ENCODE results near the gene SLAMF9.

Gene SLAMF9

DNA sequence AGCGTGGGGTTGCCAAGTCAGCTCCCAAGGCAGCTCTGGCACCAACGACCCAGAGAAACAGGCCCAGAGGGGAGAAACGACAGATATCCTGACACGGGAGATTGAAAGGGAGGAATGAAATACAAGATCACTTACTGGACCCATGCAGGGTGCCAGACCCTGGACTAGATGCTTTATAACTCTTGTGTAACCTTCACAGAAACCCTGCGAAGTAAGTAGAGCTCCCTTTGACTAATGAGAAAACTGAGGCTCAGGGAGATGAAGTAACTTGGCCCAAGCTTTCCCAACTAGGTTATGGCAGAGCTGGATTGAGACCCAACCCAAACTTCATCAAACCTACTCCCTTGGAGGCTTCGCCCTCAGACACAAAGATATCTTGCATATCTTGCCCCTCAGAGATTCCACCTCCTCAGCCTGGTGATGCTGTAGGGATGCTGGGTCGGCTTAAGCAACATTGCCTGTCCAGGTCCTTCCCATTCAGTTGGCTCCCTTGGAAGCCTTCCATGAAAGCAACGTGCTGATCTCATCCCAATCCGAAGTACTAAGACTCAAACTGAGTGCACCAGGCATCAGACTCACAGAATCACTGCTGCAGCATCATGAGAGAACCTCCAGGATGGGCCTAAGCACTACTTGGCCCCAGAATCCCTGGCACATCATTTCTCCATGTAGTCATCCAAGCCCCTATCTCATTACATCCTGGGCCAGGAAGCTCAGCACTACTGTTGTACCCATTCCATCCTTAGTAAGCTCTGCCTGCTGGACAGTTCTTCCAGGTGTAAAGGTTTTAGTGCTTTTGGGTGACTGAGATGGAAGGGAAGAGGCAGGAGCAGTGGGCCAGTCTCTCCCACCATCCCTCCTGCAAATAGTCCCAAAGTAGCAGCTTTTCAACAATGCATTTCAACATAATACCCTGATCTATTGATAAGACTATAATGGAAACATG, 7.5 kb downstream of the SLAMF9 start:
- no peak for TF ChIP-seq GATA3 (IDR thresholded peaks at IDR 0.05; ENCODE audit: low read depth, low read length)
- no peak for TF ChIP-seq GATA2 (IDR thresholded peaks at IDR 0.05; ENCODE audit: low read depth, low read length)

DNA sequence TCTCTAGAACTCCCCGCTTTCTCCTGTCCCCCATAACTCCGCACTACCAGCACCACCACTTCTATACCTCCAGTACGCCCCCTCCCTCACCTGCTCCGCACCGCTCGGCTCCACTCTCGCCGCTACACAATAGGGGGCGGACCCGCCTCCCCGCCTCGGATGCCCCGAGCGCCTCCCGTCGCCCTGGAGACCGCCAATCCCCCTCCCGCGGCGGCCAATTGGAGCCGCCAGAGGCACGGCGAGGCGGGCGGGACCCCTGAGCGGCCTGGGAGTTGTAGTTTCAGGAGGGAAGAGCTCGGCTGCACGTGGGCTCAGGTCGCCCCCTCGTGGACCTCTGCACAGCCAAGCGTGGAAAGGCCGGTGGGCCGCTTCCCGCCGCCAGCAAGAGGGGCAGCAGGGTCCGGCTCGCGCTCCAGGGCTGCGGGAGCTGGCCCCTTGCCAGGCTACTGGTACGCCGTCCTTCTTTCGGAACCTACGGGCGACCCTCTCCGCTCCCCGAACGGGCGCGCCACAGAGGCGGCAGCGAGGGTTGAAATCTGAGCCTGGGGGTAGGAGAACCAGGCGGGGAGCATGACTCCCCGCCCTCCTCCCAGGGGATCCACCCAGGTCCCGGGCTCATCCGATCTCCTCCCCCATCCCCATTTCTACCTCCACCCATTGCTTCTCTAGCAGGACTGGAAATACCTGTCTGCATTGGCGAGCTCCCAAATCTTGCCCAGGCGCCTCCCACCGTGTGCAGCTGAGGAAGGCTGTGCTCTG, 8.4 kb downstream of the SLAMF9 start, which contains the start of gene IGSF9:
Gene IGSF9 (minus strand): TSS at position 131 of the 759 bp plus-strand sequence. CDS start 2,159 bp downstream, outside the sequence.
- TF ChIP-seq GATA3 (IDR thresholded peaks at IDR 0.05; ENCODE audit: low read depth, low read length) (no peak), GATA2 (IDR thresholded peaks at IDR 0.05; ENCODE audit: low read depth, low read length) (no peak)

DNA sequence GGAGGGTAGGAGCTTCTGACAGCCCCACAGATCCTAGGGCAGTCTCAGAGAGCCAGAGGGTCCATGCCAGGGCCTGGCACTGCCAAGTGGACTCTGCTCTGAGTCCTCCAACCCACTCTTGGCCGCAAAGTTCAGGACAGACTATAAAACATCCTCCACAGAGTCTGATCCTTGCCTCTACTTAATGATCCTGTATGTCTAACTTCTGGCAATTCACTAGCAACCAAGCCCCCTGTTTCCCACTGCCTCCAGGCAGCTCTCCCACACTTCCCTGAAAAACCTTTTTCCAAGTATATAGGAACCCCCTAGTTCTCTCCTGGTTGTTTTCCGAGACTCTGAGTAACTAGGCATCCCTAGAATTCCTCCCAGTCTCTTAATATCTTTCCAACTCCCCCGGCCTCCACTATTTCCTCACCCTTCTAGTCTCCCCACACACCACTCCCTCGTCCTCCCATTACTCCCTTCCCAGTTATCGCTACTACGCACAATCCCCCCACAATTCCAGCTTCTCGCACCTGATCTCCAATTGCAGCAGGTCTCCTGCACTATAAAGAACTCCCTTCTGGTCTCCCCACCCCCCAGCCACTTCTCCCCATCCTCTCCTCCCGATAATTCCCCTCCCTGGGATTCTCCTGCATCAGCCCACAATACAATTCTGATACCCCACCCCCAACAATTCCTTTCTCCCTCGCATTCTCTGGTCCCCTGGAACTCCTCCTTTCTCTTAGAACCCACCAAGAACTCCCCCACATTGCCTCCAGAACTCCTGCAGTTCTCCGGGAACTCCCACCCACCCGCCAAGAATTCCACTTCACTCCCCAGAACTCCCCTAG, 9.2 kb downstream of the SLAMF9 start:
- no peak for TF ChIP-seq GATA3 (IDR thresholded peaks at IDR 0.05; ENCODE audit: low read depth, low read length)
- no peak for TF ChIP-seq GATA2 (IDR thresholded peaks at IDR 0.05; ENCODE audit: low read depth, low read length)

DNA sequence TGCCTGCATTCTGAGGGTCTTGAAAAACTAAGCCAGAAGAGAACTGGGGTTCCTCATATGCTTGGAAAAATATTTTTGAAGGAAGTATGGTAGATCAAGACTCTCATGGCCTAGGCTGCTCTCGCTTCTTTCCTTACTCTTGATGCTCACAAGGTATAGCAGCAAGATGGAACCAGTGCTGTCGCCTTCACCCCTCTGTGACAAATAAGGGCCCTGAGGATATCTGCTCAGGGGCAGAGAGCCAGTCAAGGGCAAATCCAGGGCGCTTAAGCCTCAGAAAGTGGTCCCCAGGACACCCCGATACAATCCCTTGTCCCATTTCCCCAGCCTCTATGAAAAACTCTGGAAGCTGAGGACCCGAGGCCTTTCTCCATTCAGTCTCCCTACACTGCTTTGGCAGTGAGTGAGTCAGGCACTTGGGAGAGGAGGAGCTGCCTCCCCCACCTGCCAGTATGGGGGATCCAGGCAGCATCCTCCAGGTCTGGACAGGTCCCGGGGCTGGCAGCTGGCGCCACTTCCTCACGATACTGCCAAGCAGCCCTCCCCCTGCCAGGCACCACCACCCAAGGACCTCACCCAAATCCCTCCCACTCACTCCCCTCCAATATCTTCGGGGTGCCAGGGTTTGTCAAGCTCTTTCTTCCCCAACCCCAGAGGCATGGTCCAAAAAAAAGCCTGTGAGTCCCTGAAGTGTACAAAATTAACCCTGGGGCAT, 10.0 kb downstream of the SLAMF9 start:
- no peak for TF ChIP-seq GATA3 (IDR thresholded peaks at IDR 0.05; ENCODE audit: low read depth, low read length)
- no peak for TF ChIP-seq GATA2 (IDR thresholded peaks at IDR 0.05; ENCODE audit: low read depth, low read length)

DNA sequence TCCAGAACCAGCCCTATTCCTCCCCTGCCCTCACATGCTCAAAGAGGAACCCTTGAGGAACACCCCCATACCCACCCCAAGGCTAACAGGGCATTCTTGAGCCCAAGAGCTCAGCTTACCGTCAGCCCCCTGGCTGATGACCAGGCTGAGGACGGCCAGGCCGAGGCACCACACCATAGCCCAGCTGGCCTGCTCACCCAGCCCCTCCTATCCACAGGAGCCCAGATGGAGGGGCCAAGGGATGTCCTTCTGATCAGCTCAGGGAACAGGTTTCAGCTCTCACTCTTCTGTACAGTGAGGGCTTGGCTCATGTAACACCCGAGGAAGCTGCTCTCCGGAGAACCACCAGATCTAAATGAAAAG, 10.8 kb downstream of the SLAMF9 start:
- TF ChIP-seq GATA2 (IDR thresholded peaks at IDR 0.05; ENCODE audit: low read depth, low read length) = no peak
- no peak for TF ChIP-seq GATA3 (IDR thresholded peaks at IDR 0.05; ENCODE audit: low read depth, low read length)

DNA sequence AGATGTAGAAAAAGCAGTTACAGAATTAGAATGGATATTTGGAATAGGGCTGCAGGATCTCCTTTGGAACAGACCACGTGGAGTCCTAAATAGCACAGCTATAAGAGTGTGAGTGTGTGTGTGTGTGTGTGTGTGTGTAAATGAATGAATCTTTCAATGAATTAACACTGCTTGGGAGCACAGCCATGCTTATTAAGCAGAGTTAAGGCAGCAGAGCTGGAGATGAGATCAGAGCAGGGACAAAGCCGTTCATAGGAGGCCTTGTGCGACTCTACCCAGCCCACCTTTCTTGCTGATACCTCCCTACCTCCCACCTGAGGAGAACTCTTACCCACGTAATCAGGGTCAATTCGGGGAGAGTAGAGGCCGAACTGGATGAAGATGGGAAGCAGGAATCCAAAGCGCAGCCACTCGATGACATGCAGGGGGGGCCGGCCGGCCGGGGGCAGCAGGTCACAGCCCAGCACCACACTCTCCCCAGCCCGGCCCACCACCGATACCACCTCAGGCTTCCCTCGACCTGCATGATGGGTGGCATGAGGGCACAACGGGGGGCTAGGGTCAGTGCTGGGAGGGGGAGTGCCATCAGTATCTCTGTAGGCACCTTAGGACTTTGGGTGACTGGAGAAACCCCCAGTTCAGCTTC, 11.3 kb downstream of the SLAMF9 start:
- TF ChIP-seq GATA2 (IDR thresholded peaks at IDR 0.05; ENCODE audit: low read depth, low read length) = no peak
- no peak for TF ChIP-seq GATA3 (IDR thresholded peaks at IDR 0.05; ENCODE audit: low read depth, low read length)

DNA sequence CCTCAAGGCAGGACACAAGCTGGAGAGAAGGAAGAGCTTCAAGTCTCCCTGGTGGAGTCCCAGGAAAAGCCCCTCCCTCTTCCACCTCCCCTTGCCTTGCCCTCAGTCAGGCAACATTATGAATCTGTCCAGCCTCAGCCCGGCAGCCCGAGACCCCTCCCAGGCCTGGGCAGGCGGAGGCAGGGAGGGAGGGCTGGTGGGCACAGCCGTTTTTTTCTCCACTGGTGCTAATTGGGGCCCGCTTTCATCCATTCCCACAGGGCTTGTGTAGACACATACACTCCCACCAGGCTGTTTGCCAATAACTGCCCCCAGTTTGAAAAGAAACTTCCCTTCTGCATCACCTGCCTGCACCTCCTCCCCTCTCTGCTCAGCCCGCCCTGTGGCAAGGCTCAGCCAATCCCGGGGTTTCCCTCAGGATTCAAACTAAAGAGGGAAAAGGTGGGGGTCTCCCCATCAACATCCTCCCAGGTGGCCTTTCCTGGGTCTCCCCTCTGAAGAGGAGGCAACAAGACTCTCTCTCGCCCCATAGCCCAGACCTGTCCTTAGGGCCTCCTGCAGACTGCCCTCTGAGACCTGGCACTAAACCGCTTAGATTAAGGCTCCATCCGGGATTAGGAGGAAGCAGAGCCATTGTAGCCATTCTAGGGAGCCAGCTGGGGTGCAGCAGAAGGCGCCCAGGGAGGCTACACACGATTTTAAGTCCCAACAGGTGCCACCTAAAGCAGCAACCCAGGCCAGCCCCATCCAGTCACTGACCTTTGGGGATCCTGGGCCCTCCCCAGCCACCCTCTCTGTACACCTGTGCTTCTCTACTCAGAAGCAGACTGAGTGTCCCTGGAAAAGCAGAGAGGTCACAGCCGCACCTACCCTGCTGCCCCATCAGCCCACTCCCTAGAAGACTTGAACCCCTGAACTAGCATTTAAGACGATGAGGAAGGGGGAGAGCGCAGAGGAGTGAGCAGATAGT, 12.2 kb downstream of the SLAMF9 start:
- TF ChIP-seq GATA3 (IDR thresholded peaks at IDR 0.05; ENCODE audit: low read depth, low read length) = no peak
- no peak for TF ChIP-seq GATA2 (IDR thresholded peaks at IDR 0.05; ENCODE audit: low read depth, low read length)

DNA sequence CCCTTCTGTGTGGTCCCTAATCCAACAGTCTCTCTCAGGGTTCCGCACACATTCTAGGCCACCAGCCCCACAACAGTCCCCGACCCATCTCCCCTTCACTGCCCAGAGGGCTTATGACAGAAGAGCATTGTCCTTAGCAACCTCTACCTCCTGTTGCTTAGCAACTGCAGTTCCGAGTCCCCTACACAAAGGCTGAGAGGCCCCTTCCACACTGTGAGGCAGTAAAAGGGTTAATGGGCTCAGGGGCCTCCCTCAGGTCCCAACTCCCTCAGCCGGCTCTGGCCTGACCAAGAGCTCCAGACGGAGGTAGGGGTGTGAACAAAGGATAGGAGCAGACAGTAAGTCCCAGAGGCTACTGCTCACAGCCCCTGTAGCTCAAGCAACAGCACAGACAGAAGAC, 12.9 kb downstream of the SLAMF9 start:
- no peak for TF ChIP-seq GATA3 (IDR thresholded peaks at IDR 0.05; ENCODE audit: low read depth, low read length)
- TF ChIP-seq GATA2 (IDR thresholded peaks at IDR 0.05; ENCODE audit: low read depth, low read length) = no peak

DNA sequence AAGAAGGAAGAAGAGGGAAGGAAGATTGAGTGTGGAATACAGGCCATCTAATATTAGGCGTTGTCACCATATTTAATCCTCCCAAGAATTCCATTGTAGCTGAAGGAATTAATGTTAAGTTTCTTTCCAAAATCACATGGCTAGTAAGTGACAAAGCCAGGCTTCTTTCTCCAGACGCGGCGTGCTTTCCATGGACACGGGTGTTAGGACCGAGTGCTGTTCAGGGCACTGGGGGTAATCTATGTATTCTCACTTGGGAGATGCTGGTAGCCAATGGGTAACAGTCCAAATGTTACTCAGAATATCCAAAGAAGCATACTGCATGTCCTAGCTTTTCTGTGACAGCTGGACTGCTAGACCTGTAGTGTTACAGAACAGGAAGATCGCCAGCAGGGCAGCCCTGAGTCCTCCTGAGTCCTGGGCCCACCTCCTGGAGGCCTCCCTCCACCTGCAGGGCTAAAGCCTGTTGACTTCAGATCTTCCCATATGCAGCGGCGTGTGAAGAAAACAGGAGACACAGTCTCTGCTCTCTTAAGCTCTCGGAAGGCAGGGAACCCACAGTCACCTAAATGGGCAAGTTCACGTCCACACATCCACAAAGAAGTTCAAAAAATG, 13.9 kb downstream of the SLAMF9 start:
- TF ChIP-seq GATA3 (IDR thresholded peaks at IDR 0.05; ENCODE audit: low read depth, low read length) = no peak
- TF ChIP-seq GATA2 (IDR thresholded peaks at IDR 0.05; ENCODE audit: low read depth, low read length) = no peak

DNA sequence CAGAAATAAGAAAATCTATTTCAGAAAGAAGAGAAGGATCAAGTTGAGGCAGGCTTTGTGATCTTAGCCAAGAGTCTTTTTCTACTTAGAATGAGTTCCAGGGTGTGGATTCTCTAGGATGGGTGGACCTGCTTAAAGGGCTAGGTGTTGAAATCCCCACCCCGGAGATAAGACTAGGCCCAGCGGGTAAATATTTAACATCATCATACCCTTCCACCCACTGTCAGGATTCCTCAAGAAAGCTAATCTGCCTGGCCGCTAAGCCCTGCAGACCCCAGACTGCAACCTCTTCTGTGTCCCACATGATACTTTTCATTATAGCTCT, 14.4 kb downstream of the SLAMF9 start:
- no peak for TF ChIP-seq GATA3 (IDR thresholded peaks at IDR 0.05; ENCODE audit: low read depth, low read length)
- no peak for TF ChIP-seq GATA2 (IDR thresholded peaks at IDR 0.05; ENCODE audit: low read depth, low read length)

DNA sequence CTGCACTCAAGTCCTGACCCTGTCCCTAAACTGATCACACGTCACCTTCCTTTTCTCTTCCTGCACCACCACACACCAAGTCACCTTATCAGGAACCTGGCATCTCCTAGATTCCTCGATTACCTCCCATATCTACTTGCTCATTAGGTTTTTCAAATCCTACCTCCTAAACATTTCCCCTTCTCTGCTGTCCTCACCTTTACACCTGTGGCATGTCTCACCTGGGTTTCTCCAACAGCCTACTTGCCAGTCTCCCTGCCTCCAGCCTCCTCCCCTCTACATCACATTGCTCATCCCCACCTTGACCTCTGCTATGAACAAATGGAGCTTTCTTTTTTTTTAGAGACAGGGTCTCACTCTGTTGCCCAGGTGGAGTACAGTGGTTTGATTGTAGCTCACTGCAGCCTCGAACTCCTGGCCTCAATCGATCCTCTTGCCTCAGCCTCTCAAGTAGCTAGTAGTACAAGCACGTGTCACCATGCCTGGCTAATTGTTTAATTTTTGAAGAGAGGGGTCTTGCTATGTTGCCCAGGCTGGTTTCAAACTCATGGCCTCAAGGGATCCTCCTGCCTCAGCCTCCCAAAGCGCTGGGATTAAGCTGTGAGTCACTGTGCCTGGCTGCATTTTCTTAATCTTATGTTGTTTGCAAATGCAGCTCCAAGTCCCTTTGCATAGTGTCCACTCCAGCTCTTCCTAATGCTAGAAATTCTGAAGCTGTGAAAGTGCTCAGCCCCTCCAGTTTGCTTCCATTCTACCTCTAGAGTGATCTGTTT, 14.9 kb downstream of the SLAMF9 start:
- no peak for TF ChIP-seq GATA3 (IDR thresholded peaks at IDR 0.05; ENCODE audit: low read depth, low read length)
